IMR-90 (cell line): ENCODE data around the gene IKBKE. TPM values are rescaled to one million over a fixed set of nuclear protein-coding genes. Genes with fewer than 3 reads are reported as not detected.

Experiments
- ATAC-seq: fragments of 200-7000 bp; cut with Tn5 transposase; 2 replicates; pipeline ENCODE4 v1.9.1; 2020; ENCODE audit warnings: low read depth, mild to moderate bottlenecking, moderate library complexity
- BruUV-seq: library from RNA; stranded (reverse); fragments of 400-500 nt; replicated peaks from 2 replicates; lab custom pipeline; 2021; lab: Mats Ljungman, UMichigan
- CTCF ChIA-PET: fragments of 300-600 bp; formaldehyde crosslinking; extraction: SDS; loops from one replicate; lab custom pipeline; 2021; ENCODE audit warnings: antibody characterized with exemption; lab: Yijun Ruan, JAX
- POLR2A ChIA-PET: fragments of 300-600 bp; sonication (Branson Sonifier 250); formaldehyde crosslinking; loops from one replicate; lab custom pipeline; 2022; ENCODE audit warnings: antibody characterized with exemption; ENCODE audit not compliant: unreplicated experiment; lab: Charles Lee
- DNase-seq: peaks from one replicate; pipeline ENCODE4 v3.0.0; 2013
- H2AFZ ChIP-seq: replicated peaks from 2 replicates; pipeline ENCODE3; 2013; ENCODE audit warnings: low read length, mild to moderate bottlenecking; ENCODE audit not compliant: poor library complexity
- H2AK5ac ChIP-seq: 2 replicates; pipeline ENCODE4 v1.6.1; 2013; ENCODE audit warnings: low read depth, low read length, inconsistent platforms
- H2AK9ac ChIP-seq: replicated peaks from 2 replicates; pipeline ENCODE3; 2013; ENCODE audit warnings: mild to moderate bottlenecking, low read depth, low read length, moderate library complexity; ENCODE audit not compliant: poor library complexity
- H2BK120ac ChIP-seq: 2 replicates; pipeline ENCODE4 v1.6.1; 2013; ENCODE audit warnings: low read depth, low read length, inconsistent platforms
- H2BK15ac ChIP-seq: 3 replicates; pipeline ENCODE4 v1.6.1; 2013; ENCODE audit warnings: low read depth, low read length, inconsistent platforms
- H2BK20ac ChIP-seq: 2 replicates; pipeline ENCODE4 v1.6.1; 2013; ENCODE audit warnings: low read depth, mild to moderate bottlenecking, inconsistent platforms, low read length, moderate library complexity
- H2BK5ac ChIP-seq: 2 replicates; pipeline ENCODE4 v1.6.1; 2013; ENCODE audit warnings: mild to moderate bottlenecking, low read depth, low read length, inconsistent platforms; ENCODE audit not compliant: poor library complexity, severe bottlenecking
- H3K14ac ChIP-seq: replicated peaks from 2 replicates; pipeline ENCODE4 v1.6.1; 2013; ENCODE audit warnings: low read depth, low read length, inconsistent platforms
- H3K18ac ChIP-seq: 2 replicates; pipeline ENCODE4 v1.6.1; 2013; ENCODE audit warnings: low read depth, low read length, control low read depth
- H3K23ac ChIP-seq: 2 replicates; pipeline ENCODE4 v1.6.1; 2013; ENCODE audit warnings: low read depth, low read length, inconsistent platforms
- H3K27ac ChIP-seq: 2 replicates; pipeline ENCODE4 v1.5.1; 2013; ENCODE audit warnings: mild to moderate bottlenecking, control low read depth, low read length; ENCODE audit not compliant: insufficient read depth
- H3K27me3 ChIP-seq: 2 replicates; pipeline ENCODE4 v1.6.1; 2013; ENCODE audit warnings: low read length; ENCODE audit not compliant: control insufficient read depth, insufficient read depth
- H3K36me3 ChIP-seq: 2 replicates; pipeline ENCODE4 v1.6.1; 2013; ENCODE audit warnings: low read length, mixed read lengths; ENCODE audit not compliant: control insufficient read depth, insufficient read depth
- H3K4ac ChIP-seq: 2 replicates; pipeline ENCODE4 v1.6.1; 2013; ENCODE audit warnings: low read depth, low read length, inconsistent platforms
- H3K4me1 ChIP-seq: 2 replicates; pipeline ENCODE4 v1.6.1; 2013; ENCODE audit warnings: low read length, mixed read lengths; ENCODE audit not compliant: control insufficient read depth, insufficient read depth
- H3K4me2 ChIP-seq: 2 replicates; pipeline ENCODE4 v1.6.1; 2013; ENCODE audit warnings: low read depth, mild to moderate bottlenecking, control low read depth, low read length, moderate library complexity
- H3K4me3 ChIP-seq: 2 replicates; pipeline ENCODE4 v1.5.1; 2013; ENCODE audit warnings: low read depth, mild to moderate bottlenecking, control low read depth, low read length, moderate library complexity; ENCODE audit not compliant: insufficient read depth
- H3K56ac ChIP-seq: 2 replicates; pipeline ENCODE4 v1.6.1; 2013; ENCODE audit warnings: low read length, inconsistent platforms; ENCODE audit not compliant: insufficient read depth; ENCODE audit errors: extremely low read depth
- H3K79me1 ChIP-seq, 2 experiments: 2 replicates each; pipeline ENCODE4 v1.6.1; 2013; ENCODE audit warnings: low read length in 2 of 2, inconsistent platforms in 1 of 2, low read depth in 1 of 2
- H3K9ac ChIP-seq: 2 replicates; pipeline ENCODE4 v1.6.1; 2013; ENCODE audit warnings: low read depth, low read length, control low read depth
- H3K9me1 ChIP-seq: 2 replicates; pipeline ENCODE4 v1.6.1; 2013; ENCODE audit warnings: low read length, inconsistent platforms; ENCODE audit not compliant: insufficient read depth
- H3K9me3 ChIP-seq: 2 replicates; pipeline ENCODE4 v1.6.1; 2013; ENCODE audit warnings: low read length; ENCODE audit not compliant: control insufficient read depth, insufficient read depth
- H4K20me1 ChIP-seq: 2 replicates; pipeline ENCODE4 v1.6.1; 2013; ENCODE audit warnings: low read length, inconsistent platforms; ENCODE audit not compliant: insufficient read depth
- H4K5ac ChIP-seq: 2 replicates; pipeline ENCODE4 v1.6.1; 2013; ENCODE audit warnings: mild to moderate bottlenecking, low read depth, low read length, control low read depth
- H4K8ac ChIP-seq, 2 experiments: 2 replicates each; pipeline ENCODE4 v1.6.1; 2013; ENCODE audit warnings: low read depth in 2 of 2, low read length in 2 of 2, control low read depth in 1 of 2, inconsistent platforms in 1 of 2
- H4K91ac ChIP-seq: 2 replicates; pipeline ENCODE4 v1.6.1; 2013; ENCODE audit warnings: low read depth, low read length, inconsistent platforms; ENCODE audit not compliant: insufficient read depth
- BHLHE40 ChIP-seq: fragments of 150-350 bp; IDR thresholded peaks from 2 replicates; pipeline ENCODE4 v1.6.1; 2016; ENCODE audit warnings: mild to moderate bottlenecking, low read depth, low read length
- CEBPB ChIP-seq: IDR thresholded peaks from 2 replicates; pipeline ENCODE4 v1.6.1; 2012; ENCODE audit warnings: low read depth, low read length, improper control_type of control experiment
- CHD1 ChIP-seq: IDR thresholded peaks from 2 replicates; pipeline ENCODE4 v1.6.1; 2012; ENCODE audit warnings: low read depth, low read length, improper control_type of control experiment
- FOS ChIP-seq: fragments of 150-350 bp; IDR thresholded peaks from 2 replicates; pipeline ENCODE4 v1.6.1; 2016; ENCODE audit warnings: low read depth, low read length
- MAFK ChIP-seq: IDR thresholded peaks from 2 replicates; pipeline ENCODE4 v1.6.1; 2012; ENCODE audit warnings: low read depth, low read length, improper control_type of control experiment
- MAZ ChIP-seq: IDR thresholded peaks from 2 replicates; pipeline ENCODE4 v1.6.1; 2012; ENCODE audit warnings: low read depth, mild to moderate bottlenecking, low read length, improper control_type of control experiment, moderate library complexity, borderline replicate concordance
- MXI1 ChIP-seq: IDR thresholded peaks from 2 replicates; pipeline ENCODE4 v1.6.1; 2012; ENCODE audit warnings: low read depth, mild to moderate bottlenecking, low read length, moderate library complexity, borderline replicate concordance
- NFE2L2 ChIP-seq: fragments of 150-350 bp; IDR thresholded peaks from 2 replicates; pipeline ENCODE4 v1.6.1; 2016; ENCODE audit warnings: low read depth, mild to moderate bottlenecking, low read length
- POLR2A ChIP-seq: IDR thresholded peaks from 2 replicates; pipeline ENCODE4 v1.6.1; 2012; ENCODE audit warnings: mild to moderate bottlenecking, low read depth, low read length
- RAD21 ChIP-seq: IDR thresholded peaks from 2 replicates; pipeline ENCODE4 v1.6.1; 2012; ENCODE audit warnings: low read length, improper control_type of control experiment
- RFX5 ChIP-seq: IDR thresholded peaks from 2 replicates; pipeline ENCODE4 v1.8.0; 2012; ENCODE audit warnings: low read depth, mild to moderate bottlenecking, low read length, moderate library complexity
- WGBS, 2 experiments: methylation state at CpG; one replicate each; pipeline versions ENCODE4 v1.1.5 to v1.1.7; 2013; ENCODE audit warnings: missing lambda C conversion rate in 2 of 2; ENCODE audit not compliant: insufficient read length in 1 of 2; ENCODE audit errors: extremely low coverage in 2 of 2; 5-methylcytosine and 5-hydroxymethylcytosine counted together
- dilution Hi-C: fragments of 300-500 bp; cut with HindIII; formaldehyde crosslinking; loops from one replicate; pipeline ENCODE4 v1.14.3; 2018; ENCODE audit warnings: low sequenced_read_pairs; ENCODE audit not compliant: unreplicated experiment
- in situ Hi-C: fragments of 300-500 bp; cut with MboI; formaldehyde crosslinking; loops from 3 replicates; pipeline ENCODE4 v1.14.3; 2019; ENCODE audit warnings: low sequenced_read_pairs, inconsistent platforms, mixed read lengths
- intact Hi-C: fragments of 100-400 bp; cut with micrococcal nuclease; formaldehyde crosslinking; loops from 2 replicates; pipeline ENCODE4 v1.10.0; 2022
- polyA plus RNA-seq, 3 experiments: library from polyadenylated mRNA; depleted of rRNA; stranded (reverse); fragments of >200 nt; gene quantifications; 2 replicates each; pipeline ENCODE4 v1.2.3, GENCODE V29; 2012; ENCODE audit warnings: low replicate concordance in 1 of 3
- total RNA-seq: library from RNA; depleted of rRNA; stranded (reverse); fragments of >200 nt; gene quantifications from 2 replicates; pipeline ENCODE4 v1.2.3, GENCODE V29; 2012
- TF ChIP-seq, protein P1 (sequence below): conservative IDR thresholded peaks from 2 replicates; pipeline ENCODE4 v1.5.1; 2012; ENCODE audit warnings: mild to moderate bottlenecking, low read depth, low read length, improper control_type of control experiment
- TF ChIP-seq, protein P2 (sequence below): fragments of 150-350 bp; IDR thresholded peaks from 2 replicates; pipeline ENCODE4 v1.6.1; 2016; ENCODE audit warnings: low read depth, mild to moderate bottlenecking, low read length, moderate library complexity, borderline replicate concordance
- TF ChIP-seq, protein P3 (sequence below): fragments of 150-350 bp; IDR thresholded peaks from 2 replicates; pipeline ENCODE4 v1.6.1; 2017; ENCODE audit warnings: mild to moderate bottlenecking, antibody characterized with exemption, low read length, low read depth

IKBKE gene
- total and polyA plus RNA-seq, 2 of the 4 experiments (the other 2 are of a cell fraction) = 20.3 to 24.0 TPM

DNA sequence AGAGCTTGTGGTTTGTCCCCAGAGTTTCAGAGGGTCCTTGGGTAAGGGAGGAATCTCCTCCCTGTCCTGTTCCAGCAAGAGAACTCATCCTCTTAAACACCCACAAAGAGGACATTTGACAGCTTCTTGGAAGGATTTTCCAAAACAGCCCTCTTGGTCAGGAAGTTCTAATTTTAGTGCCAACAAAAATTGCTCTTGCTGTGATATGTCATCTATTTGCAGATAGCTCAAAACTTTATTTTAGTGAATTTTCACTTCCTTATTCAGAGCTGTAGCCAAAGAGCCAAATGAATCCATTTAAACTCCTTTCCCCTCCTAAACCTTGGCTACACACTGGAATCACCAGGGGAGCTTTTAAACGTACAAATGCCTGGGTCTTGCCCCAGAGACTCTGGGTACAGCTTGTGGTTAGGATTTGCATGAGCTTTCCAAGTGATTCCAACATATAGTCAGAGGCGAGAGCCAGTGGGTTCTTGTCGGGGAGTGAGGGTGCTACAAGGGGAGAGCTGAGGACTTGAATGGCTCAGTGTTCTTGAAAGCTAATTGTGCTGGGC lies 25.3 kb downstream of the IKBKE start:
- Histone ChIP-seq H3K4me3 (no peak overlapping the region), H3K9me1 (peaks cover 12% of the 10 kb centered on the region; the same call in 1 of the 2 replicates), H2BK15ac (no peak overlapping the region), H3K4ac (no peak overlapping the region), H3K4me1 (peaks cover under 1% of the 10 kb centered on the region; the same call in 1 of the 2 replicates), H3K27me3 (no peaks in the 10 kb centered on the region), H2BK5ac (no peak overlapping the region), H3K56ac (no peak overlapping the region), H4K91ac (no peak overlapping the region), H4K5ac (no peak overlapping the region), H3K14ac (no peak overlapping the region), H3K9ac (no peak overlapping the region), H3K36me3 (peaks cover 39% of the 10 kb centered on the region), H3K79me1 (no peaks in the 10 kb centered on the region), H4K8ac (no peak overlapping the region), H3K9me3 (no peaks in the 10 kb centered on the region), H2BK20ac (no peak overlapping the region), H3K23ac (no peak overlapping the region), H4K20me1 (no peaks in the 10 kb centered on the region), H2AK9ac (no peak overlapping the region), H3K4me2 (no peak overlapping the region), H2BK120ac (no peak overlapping the region), H2AK5ac (no peak overlapping the region), H3K18ac (no peak overlapping the region), H3K27ac (no peak overlapping the region), H2AFZ (no peak overlapping the region)
- POLR2A ChIA-PET = no interaction called here
- dilution Hi-C loops (no loop called here), in situ Hi-C loops (no loop called here), intact Hi-C loops (no loop called here)
- BruUV-seq = no TSS peak
- TF ChIP-seq POLR2A (no peak), RFX5 (no peak), CHD1 (no peak), MXI1 (no peak), FOS (no peak), BHLHE40 (no peak), MAZ (no peak), CEBPB (no peak), NFE2L2 (no peak), MAFK (no peak), RAD21 (no peak)
- TF ChIP-seq, protein P1, sequence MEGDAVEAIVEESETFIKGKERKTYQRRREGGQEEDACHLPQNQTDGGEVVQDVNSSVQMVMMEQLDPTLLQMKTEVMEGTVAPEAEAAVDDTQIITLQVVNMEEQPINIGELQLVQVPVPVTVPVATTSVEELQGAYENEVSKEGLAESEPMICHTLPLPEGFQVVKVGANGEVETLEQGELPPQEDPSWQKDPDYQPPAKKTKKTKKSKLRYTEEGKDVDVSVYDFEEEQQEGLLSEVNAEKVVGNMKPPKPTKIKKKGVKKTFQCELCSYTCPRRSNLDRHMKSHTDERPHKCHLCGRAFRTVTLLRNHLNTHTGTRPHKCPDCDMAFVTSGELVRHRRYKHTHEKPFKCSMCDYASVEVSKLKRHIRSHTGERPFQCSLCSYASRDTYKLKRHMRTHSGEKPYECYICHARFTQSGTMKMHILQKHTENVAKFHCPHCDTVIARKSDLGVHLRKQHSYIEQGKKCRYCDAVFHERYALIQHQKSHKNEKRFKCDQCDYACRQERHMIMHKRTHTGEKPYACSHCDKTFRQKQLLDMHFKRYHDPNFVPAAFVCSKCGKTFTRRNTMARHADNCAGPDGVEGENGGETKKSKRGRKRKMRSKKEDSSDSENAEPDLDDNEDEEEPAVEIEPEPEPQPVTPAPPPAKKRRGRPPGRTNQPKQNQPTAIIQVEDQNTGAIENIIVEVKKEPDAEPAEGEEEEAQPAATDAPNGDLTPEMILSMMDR = no peak
- TF ChIP-seq, protein P2, sequence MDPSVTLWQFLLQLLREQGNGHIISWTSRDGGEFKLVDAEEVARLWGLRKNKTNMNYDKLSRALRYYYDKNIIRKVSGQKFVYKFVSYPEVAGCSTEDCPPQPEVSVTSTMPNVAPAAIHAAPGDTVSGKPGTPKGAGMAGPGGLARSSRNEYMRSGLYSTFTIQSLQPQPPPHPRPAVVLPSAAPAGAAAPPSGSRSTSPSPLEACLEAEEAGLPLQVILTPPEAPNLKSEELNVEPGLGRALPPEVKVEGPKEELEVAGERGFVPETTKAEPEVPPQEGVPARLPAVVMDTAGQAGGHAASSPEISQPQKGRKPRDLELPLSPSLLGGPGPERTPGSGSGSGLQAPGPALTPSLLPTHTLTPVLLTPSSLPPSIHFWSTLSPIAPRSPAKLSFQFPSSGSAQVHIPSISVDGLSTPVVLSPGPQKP = no peak
- TF ChIP-seq, protein P3, sequence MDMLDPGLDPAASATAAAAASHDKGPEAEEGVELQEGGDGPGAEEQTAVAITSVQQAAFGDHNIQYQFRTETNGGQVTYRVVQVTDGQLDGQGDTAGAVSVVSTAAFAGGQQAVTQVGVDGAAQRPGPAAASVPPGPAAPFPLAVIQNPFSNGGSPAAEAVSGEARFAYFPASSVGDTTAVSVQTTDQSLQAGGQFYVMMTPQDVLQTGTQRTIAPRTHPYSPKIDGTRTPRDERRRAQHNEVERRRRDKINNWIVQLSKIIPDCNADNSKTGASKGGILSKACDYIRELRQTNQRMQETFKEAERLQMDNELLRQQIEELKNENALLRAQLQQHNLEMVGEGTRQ = no peak
- ATAC-seq (no peak), DNase-seq (no peak)
- 70% methylated on average over 2 of the region's 3 CpGs; no CpG with 5 or more reads in 1 of the 2 experiments for WGBS, 2 experiments
- CTCF ChIA-PET = interaction anchor here (0.7 to 1.0 kb wide), 2 partner anchors 8 to 487 kb away, joined by 3 read pairs; no protein-coding TSS in a partner anchor
